HL-60 (cell line): ENCODE measurements around the gene NRP1.

Experiments used
- DNase-seq, 2 experiments: peaks; one replicate each; pipeline ENCODE4 v3.0.0-alpha.2; 2010 to 2020; ENCODE audit warnings: low read depth in 1 of 2, low spot score in 1 of 2
- H3K27ac ChIP-seq: fragments of 250-450 bp; sonication (Bioruptor Pico); replicated peaks from 2 replicates; pipeline ENCODE4 v1.5.1; 2020; ENCODE audit warnings: mild to moderate bottlenecking, moderate library complexity
- H3K27me3 ChIP-seq: fragments of 250-450 bp; sonication (Bioruptor Pico); 2 replicates; pipeline ENCODE4 v1.5.1; 2021; ENCODE audit warnings: mild to moderate bottlenecking, moderate library complexity; ENCODE audit not compliant: insufficient read depth, poor library complexity, severe bottlenecking
- H3K4me3 ChIP-seq: replicated peaks from 2 replicates; pipeline ENCODE4 v1.5.1; 2011; ENCODE audit warnings: mild to moderate bottlenecking, control low read depth, low read length; ENCODE audit not compliant: insufficient read depth
- GABPA ChIP-seq: IDR thresholded peaks from 2 replicates; pipeline ENCODE4 v1.6.1; 2012; ENCODE audit warnings: low read depth
- POLR2AphosphoS5 ChIP-seq: IDR thresholded peaks from 2 replicates; pipeline ENCODE4 v1.6.1; 2012; ENCODE audit warnings: low read depth
- SPI1 ChIP-seq: IDR thresholded peaks from 2 replicates; pipeline ENCODE4 v1.6.1; 2012; ENCODE audit warnings: low read depth, mild to moderate bottlenecking, borderline replicate concordance
- TF ChIP-seq, protein P1 (sequence below): IDR thresholded peaks from 2 replicates; pipeline ENCODE4 v1.6.1; 2012; ENCODE audit warnings: low read depth; ENCODE audit not compliant: insufficient replicate concordance
- TF ChIP-seq, protein P2 (sequence below): IDR thresholded peaks from one replicate; pipeline ENCODE4 v1.5.1; 2011; ENCODE audit warnings: low read length, control low read depth, inconsistent platforms; ENCODE audit not compliant: insufficient read depth

The NRP1 gene

DNA sequence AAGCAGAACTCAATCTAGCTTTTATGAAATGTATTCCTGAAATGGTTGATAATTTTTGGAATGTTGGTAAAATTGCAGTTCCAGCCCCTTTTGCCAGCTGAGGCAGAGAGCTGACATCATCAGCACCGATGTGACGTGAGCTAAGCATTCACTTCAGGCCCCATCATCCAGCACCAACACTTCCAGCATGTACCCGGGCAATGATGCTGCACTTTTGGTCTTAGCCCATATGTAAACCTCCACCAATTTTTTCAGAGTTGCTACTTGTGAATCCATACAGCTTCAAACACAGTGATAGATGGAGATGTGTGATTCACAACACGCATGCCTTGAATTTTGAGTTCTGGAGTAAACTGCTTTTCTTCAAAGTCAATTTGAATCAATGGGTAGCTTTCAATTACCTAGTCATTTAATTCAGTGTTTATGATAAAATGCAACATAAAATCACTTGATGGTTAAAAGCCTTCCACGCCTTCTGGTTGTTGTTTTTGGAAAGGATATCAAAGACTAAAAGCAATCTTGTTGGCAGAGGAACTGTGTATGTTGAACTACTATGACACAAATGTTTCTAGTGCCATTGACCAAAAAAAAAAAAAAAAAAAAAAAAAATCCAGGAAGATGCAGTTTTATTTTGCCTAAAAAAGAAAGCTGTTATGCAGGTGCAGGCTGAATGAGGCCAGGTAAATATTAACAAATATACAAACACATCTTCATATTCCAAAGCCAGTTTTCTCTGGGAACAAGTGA is 73.9 kb downstream of the NRP1 start:
- Histone ChIP-seq H3K27me3 (no peaks in the 10 kb centered on the region), H3K27ac (no peak overlapping the region), H3K4me3 (no peak overlapping the region)
- no peak for DNase-seq
- TF ChIP-seq, protein P1, sequence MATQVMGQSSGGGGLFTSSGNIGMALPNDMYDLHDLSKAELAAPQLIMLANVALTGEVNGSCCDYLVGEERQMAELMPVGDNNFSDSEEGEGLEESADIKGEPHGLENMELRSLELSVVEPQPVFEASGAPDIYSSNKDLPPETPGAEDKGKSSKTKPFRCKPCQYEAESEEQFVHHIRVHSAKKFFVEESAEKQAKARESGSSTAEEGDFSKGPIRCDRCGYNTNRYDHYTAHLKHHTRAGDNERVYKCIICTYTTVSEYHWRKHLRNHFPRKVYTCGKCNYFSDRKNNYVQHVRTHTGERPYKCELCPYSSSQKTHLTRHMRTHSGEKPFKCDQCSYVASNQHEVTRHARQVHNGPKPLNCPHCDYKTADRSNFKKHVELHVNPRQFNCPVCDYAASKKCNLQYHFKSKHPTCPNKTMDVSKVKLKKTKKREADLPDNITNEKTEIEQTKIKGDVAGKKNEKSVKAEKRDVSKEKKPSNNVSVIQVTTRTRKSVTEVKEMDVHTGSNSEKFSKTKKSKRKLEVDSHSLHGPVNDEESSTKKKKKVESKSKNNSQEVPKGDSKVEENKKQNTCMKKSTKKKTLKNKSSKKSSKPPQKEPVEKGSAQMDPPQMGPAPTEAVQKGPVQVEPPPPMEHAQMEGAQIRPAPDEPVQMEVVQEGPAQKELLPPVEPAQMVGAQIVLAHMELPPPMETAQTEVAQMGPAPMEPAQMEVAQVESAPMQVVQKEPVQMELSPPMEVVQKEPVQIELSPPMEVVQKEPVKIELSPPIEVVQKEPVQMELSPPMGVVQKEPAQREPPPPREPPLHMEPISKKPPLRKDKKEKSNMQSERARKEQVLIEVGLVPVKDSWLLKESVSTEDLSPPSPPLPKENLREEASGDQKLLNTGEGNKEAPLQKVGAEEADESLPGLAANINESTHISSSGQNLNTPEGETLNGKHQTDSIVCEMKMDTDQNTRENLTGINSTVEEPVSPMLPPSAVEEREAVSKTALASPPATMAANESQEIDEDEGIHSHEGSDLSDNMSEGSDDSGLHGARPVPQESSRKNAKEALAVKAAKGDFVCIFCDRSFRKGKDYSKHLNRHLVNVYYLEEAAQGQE: no peak

DNA sequence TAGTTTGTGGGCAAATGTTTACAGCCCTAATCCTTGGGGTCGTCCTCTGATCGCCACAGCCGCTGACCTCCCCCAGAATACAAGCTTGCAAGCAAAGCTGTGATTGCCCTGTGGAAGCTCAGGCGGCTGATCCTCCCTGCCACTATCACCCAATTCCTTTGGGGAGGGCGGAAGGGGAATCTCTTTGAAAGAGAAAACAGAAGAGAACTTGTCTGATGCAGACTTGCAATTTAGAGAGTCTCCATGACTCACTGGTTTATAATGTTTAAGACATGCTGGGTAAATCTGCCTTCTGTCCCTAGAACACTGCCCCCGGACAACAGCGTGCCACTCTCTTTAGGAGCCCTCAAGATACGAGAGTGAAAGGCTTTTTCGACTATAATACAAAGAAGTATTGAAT is 75.5 kb downstream of the NRP1 start:
- no peak overlapping the region for H3K4me3 ChIP-seq
- TF ChIP-seq, protein P1: no peak
- TF ChIP-seq, protein P2, sequence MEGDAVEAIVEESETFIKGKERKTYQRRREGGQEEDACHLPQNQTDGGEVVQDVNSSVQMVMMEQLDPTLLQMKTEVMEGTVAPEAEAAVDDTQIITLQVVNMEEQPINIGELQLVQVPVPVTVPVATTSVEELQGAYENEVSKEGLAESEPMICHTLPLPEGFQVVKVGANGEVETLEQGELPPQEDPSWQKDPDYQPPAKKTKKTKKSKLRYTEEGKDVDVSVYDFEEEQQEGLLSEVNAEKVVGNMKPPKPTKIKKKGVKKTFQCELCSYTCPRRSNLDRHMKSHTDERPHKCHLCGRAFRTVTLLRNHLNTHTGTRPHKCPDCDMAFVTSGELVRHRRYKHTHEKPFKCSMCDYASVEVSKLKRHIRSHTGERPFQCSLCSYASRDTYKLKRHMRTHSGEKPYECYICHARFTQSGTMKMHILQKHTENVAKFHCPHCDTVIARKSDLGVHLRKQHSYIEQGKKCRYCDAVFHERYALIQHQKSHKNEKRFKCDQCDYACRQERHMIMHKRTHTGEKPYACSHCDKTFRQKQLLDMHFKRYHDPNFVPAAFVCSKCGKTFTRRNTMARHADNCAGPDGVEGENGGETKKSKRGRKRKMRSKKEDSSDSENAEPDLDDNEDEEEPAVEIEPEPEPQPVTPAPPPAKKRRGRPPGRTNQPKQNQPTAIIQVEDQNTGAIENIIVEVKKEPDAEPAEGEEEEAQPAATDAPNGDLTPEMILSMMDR: no peak
- no peak for TF ChIP-seq POLR2AphosphoS5
- TF ChIP-seq GABPA: no peak
- TF ChIP-seq SPI1: no peak
- DNase-seq: no peak

DNA sequence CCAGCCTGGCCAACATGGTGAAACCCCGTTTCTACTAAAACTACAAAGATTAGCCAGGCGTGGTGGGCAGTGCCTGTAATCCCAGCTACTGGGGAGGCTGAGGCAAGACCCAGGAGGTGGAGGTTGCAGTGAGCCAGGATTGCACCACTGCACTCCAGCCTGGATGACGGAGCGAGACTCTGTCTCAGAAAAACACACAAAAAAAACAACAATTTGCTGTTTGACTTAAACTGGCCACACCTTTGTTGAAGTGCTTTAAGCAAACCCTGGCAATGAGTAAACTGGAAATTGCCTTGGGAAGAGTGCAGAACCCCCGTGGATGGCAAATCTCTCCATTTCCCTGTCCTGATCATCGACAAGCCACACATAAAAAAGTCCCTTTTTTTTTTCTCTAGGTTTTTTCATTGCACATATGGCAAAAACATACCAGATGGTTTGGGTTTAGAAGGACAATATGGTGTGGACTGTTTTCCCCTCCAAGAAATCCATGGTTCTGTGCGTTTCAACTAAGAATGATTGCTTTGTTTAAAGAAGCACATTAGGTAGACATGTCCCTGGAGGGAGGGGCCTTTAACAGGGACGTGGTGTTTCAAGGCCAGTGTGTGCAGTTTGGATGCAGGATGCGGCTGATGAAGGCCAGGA is 76.9 kb downstream of the NRP1 start:
- Histone ChIP-seq H3K27ac (no peak overlapping the region), H3K27me3 (no peaks in the 10 kb centered on the region), H3K4me3 (no peak overlapping the region)
- TF ChIP-seq, protein P1: no peak
- no peak for TF ChIP-seq GABPA
- TF ChIP-seq SPI1: no peak
- TF ChIP-seq, protein P2: no peak
- TF ChIP-seq POLR2AphosphoS5: no peak
- DNase-seq: no peak

More for the DNA sequence above, 75.5 kb downstream of the NRP1 start:
- Histone ChIP-seq H3K27ac (no peak overlapping the region), H3K27me3 (no peaks in the 10 kb centered on the region)
